ENCODE measurements around the gene ASTN1.

GRCh38 chr1:176888471-176889032, 276.0 kb downstream of the ASTN1 start:
- TF ChIP-seq EP300 (IDR thresholded peaks at IDR 0.05) (no peak), POLR2A (IDR thresholded peaks at IDR 0.05; ENCODE audit: low read depth) (no peak), CTCF (IDR thresholded peaks at IDR 0.05) (no peak), POLR2AphosphoS5 (IDR thresholded peaks at IDR 0.05) (no peak)
